SK-MEL-5 (cell line): Measurements from ENCODE around the gene KIF4B. TPM values are rescaled to one million over a fixed set of nuclear protein-coding genes. Genes with fewer than 3 reads are reported as not detected.
A peak's percentile ranks its signal among the peaks of the same experiment; 100 is the strongest.
"Not testable (repeated sequence)": the region's sequence is repeated elsewhere in the genome, so short reads cannot be mapped to it uniquely, and the experiment has no call there.

Source experiments
- DNase-seq: peaks from one replicate; pipeline ENCODE4 v3.0.0-alpha.2; 2016; ENCODE audit warnings: low read depth, low spot score
- in situ Hi-C: cut with HindIII; loops from 2 replicates; pipeline ENCODE4 v1.10.0; 2016; ENCODE audit warnings: low sequenced_read_pairs, high pct_unique_total_duplicates, low pct_unique_long_range_greater_than_20kb
- total RNA-seq: library from RNA; depleted of rRNA; stranded (reverse); fragments of >200 nt; shearing (Covaris generic); gene quantifications from 2 replicates; pipeline ENCODE4 v1.2.3, GENCODE V29; 2014

The KIF4B gene
- total RNA-seq, 1 experiment from 2014 or later: not detected

- in situ Hi-C loops: no loop called here
- DNase-seq: no peak
Observed at GRCh38 chr5:155001523-155001922, 12.0 kb upstream of the KIF4B start.

GRCh38 chr5:155002722-155003121 lies 10.8 kb upstream of the KIF4B start:
- DNase-seq, in situ Hi-C loops: not testable (repeated sequence)

- DNase-seq: peak; percentile 67
- in situ Hi-C loops: no loop called here
Observed at GRCh38 chr5:155004138-155004744, 9.3 kb upstream of the KIF4B start.

GRCh38 chr5:155006265-155006664 lies 7.3 kb upstream of the KIF4B start:
- in situ Hi-C loops, DNase-seq: not testable (repeated sequence)

- DNase-seq: no peak
- in situ Hi-C loops: no loop called here
Observed at GRCh38 chr5:155008669-155009068, 4.9 kb upstream of the KIF4B start.

GRCh38 chr5:155010881-155011280 lies 2.7 kb upstream of the KIF4B start:
- in situ Hi-C loops: no loop called here
- DNase-seq: no peak

- in situ Hi-C loops: no loop called here
- DNase-seq: no peak
Observed at GRCh38 chr5:155015239-155015638, 1.7 kb downstream of the KIF4B start.

- no peak for DNase-seq
- in situ Hi-C loops: no loop called here
Observed at GRCh38 chr5:155017610-155018009, 4.1 kb downstream of the KIF4B start.

- DNase-seq: no peak
- in situ Hi-C loops: no loop called here
Observed at GRCh38 chr5:155019601-155020226, 6.2 kb downstream of the KIF4B start.

- in situ Hi-C loops: no loop called here
- no peak for DNase-seq
Observed at GRCh38 chr5:155021842-155022241, 8.3 kb downstream of the KIF4B start.

- in situ Hi-C loops: no loop called here
- no peak for DNase-seq
Observed at GRCh38 chr5:155023320-155023719, 9.8 kb downstream of the KIF4B start.

- in situ Hi-C loops: no loop called here
- no peak for DNase-seq
Observed at GRCh38 chr5:155024015-155024414, 10.5 kb downstream of the KIF4B start.

- in situ Hi-C loops: no loop called here
- no peak for DNase-seq
Observed at GRCh38 chr5:155025895-155026294, 12.3 kb downstream of the KIF4B start.

- peak; percentile 53 for DNase-seq
Observed at GRCh38 chr5:155027993-155028629, 14.6 kb downstream of the KIF4B start.

GRCh38 chr5:155029240-155029639 lies 15.7 kb downstream of the KIF4B start:
- in situ Hi-C loops: no loop called here
- DNase-seq: no peak

More at GRCh38 chr5:155027993-155028629, 14.6 kb downstream of the KIF4B start:
- in situ Hi-C loops: no loop called here

GRCh38 chr5:155034145-155034744 lies 20.7 kb downstream of the KIF4B start:
- DNase-seq, in situ Hi-C loops: not testable (repeated sequence)

- DNase-seq, in situ Hi-C loops: not testable (repeated sequence)
Observed at GRCh38 chr5:155035087-155035486, 21.5 kb downstream of the KIF4B start.

GRCh38 chr5:155040984-155041653 lies 27.6 kb downstream of the KIF4B start:
- no peak for DNase-seq
- in situ Hi-C loops: no loop called here
